Loucy (cell line): Measurements from ENCODE around the gene ORAI3.

Experiments
- CTCF ChIP-seq: fragments of 200-600 bp; sonication (generic); conservative IDR thresholded peaks from 2 replicates; pipeline ENCODE4 v1.5.1; 2014; ENCODE audit warnings: mild to moderate bottlenecking, antibody characterized with exemption, low read length
- EZH2phosphoT487 ChIP-seq: fragments of 200-600 bp; IDR thresholded peaks from 2 replicates; pipeline ENCODE4 v1.6.1; 2018; ENCODE audit warnings: antibody characterized with exemption, mild to moderate bottlenecking, moderate library complexity, borderline replicate concordance

- no peak for TF ChIP-seq CTCF
- TF ChIP-seq EZH2phosphoT487: no peak
These were observed 34.0 kb upstream of the ORAI3 start for GRCh38 chr16:30914830-30915229.
